ENCODE measurements around the gene CERS6.

GRCh38 chr2:168632709-168633121, 176.6 kb downstream of the CERS6 start:
- TF ChIP-seq CTCF (IDR thresholded peaks at IDR 0.05) (no peak), POLR2A (IDR thresholded peaks at IDR 0.05) (no peak)
